IMR-90 (cell line): ENCODE data around the gene SLC6A3. TPM values are rescaled to one million over a fixed set of nuclear protein-coding genes. Genes with fewer than 3 reads are reported as not detected.

Experiments
- ATAC-seq: fragments of 200-7000 bp; cut with Tn5 transposase; 2 replicates; pipeline ENCODE4 v1.9.1; 2020; ENCODE audit warnings: low read depth, mild to moderate bottlenecking, moderate library complexity
- BruUV-seq: library from RNA; stranded (reverse); fragments of 400-500 nt; replicated peaks from 2 replicates; lab custom pipeline; 2021; lab: Mats Ljungman, UMichigan
- CTCF ChIA-PET: fragments of 300-600 bp; formaldehyde crosslinking; extraction: SDS; loops from one replicate; lab custom pipeline; 2021; ENCODE audit warnings: antibody characterized with exemption; lab: Yijun Ruan, JAX
- POLR2A ChIA-PET: fragments of 300-600 bp; sonication (Branson Sonifier 250); formaldehyde crosslinking; loops from one replicate; lab custom pipeline; 2022; ENCODE audit warnings: antibody characterized with exemption; ENCODE audit not compliant: unreplicated experiment; lab: Charles Lee
- DNase-seq: peaks from one replicate; pipeline ENCODE4 v3.0.0; 2013
- H2AFZ ChIP-seq: replicated peaks from 2 replicates; pipeline ENCODE3; 2013; ENCODE audit warnings: low read length, mild to moderate bottlenecking; ENCODE audit not compliant: poor library complexity
- H2AK5ac ChIP-seq: 2 replicates; pipeline ENCODE4 v1.6.1; 2013; ENCODE audit warnings: low read depth, low read length, inconsistent platforms
- H2AK9ac ChIP-seq: replicated peaks from 2 replicates; pipeline ENCODE3; 2013; ENCODE audit warnings: mild to moderate bottlenecking, low read depth, low read length, moderate library complexity; ENCODE audit not compliant: poor library complexity
- H2BK120ac ChIP-seq: 2 replicates; pipeline ENCODE4 v1.6.1; 2013; ENCODE audit warnings: low read depth, low read length, inconsistent platforms
- H2BK15ac ChIP-seq: 3 replicates; pipeline ENCODE4 v1.6.1; 2013; ENCODE audit warnings: low read depth, low read length, inconsistent platforms
- H2BK20ac ChIP-seq: 2 replicates; pipeline ENCODE4 v1.6.1; 2013; ENCODE audit warnings: low read depth, mild to moderate bottlenecking, inconsistent platforms, low read length, moderate library complexity
- H2BK5ac ChIP-seq: 2 replicates; pipeline ENCODE4 v1.6.1; 2013; ENCODE audit warnings: mild to moderate bottlenecking, low read depth, low read length, inconsistent platforms; ENCODE audit not compliant: poor library complexity, severe bottlenecking
- H3K14ac ChIP-seq: replicated peaks from 2 replicates; pipeline ENCODE4 v1.6.1; 2013; ENCODE audit warnings: low read depth, low read length, inconsistent platforms
- H3K18ac ChIP-seq: 2 replicates; pipeline ENCODE4 v1.6.1; 2013; ENCODE audit warnings: low read depth, low read length, control low read depth
- H3K23ac ChIP-seq: 2 replicates; pipeline ENCODE4 v1.6.1; 2013; ENCODE audit warnings: low read depth, low read length, inconsistent platforms
- H3K27ac ChIP-seq: 2 replicates; pipeline ENCODE4 v1.5.1; 2013; ENCODE audit warnings: mild to moderate bottlenecking, control low read depth, low read length; ENCODE audit not compliant: insufficient read depth
- H3K27me3 ChIP-seq: 2 replicates; pipeline ENCODE4 v1.6.1; 2013; ENCODE audit warnings: low read length; ENCODE audit not compliant: control insufficient read depth, insufficient read depth
- H3K36me3 ChIP-seq: 2 replicates; pipeline ENCODE4 v1.6.1; 2013; ENCODE audit warnings: low read length, mixed read lengths; ENCODE audit not compliant: control insufficient read depth, insufficient read depth
- H3K4ac ChIP-seq: 2 replicates; pipeline ENCODE4 v1.6.1; 2013; ENCODE audit warnings: low read depth, low read length, inconsistent platforms
- H3K4me1 ChIP-seq: 2 replicates; pipeline ENCODE4 v1.6.1; 2013; ENCODE audit warnings: low read length, mixed read lengths; ENCODE audit not compliant: control insufficient read depth, insufficient read depth
- H3K4me2 ChIP-seq: 2 replicates; pipeline ENCODE4 v1.6.1; 2013; ENCODE audit warnings: low read depth, mild to moderate bottlenecking, control low read depth, low read length, moderate library complexity
- H3K4me3 ChIP-seq: 2 replicates; pipeline ENCODE4 v1.5.1; 2013; ENCODE audit warnings: low read depth, mild to moderate bottlenecking, control low read depth, low read length, moderate library complexity; ENCODE audit not compliant: insufficient read depth
- H3K56ac ChIP-seq: 2 replicates; pipeline ENCODE4 v1.6.1; 2013; ENCODE audit warnings: low read length, inconsistent platforms; ENCODE audit not compliant: insufficient read depth; ENCODE audit errors: extremely low read depth
- H3K79me1 ChIP-seq, 2 experiments: 2 replicates each; pipeline ENCODE4 v1.6.1; 2013; ENCODE audit warnings: low read length in 2 of 2, inconsistent platforms in 1 of 2, low read depth in 1 of 2
- H3K9ac ChIP-seq: 2 replicates; pipeline ENCODE4 v1.6.1; 2013; ENCODE audit warnings: low read depth, low read length, control low read depth
- H3K9me1 ChIP-seq: 2 replicates; pipeline ENCODE4 v1.6.1; 2013; ENCODE audit warnings: low read length, inconsistent platforms; ENCODE audit not compliant: insufficient read depth
- H3K9me3 ChIP-seq: 2 replicates; pipeline ENCODE4 v1.6.1; 2013; ENCODE audit warnings: low read length; ENCODE audit not compliant: control insufficient read depth, insufficient read depth
- H4K20me1 ChIP-seq: 2 replicates; pipeline ENCODE4 v1.6.1; 2013; ENCODE audit warnings: low read length, inconsistent platforms; ENCODE audit not compliant: insufficient read depth
- H4K5ac ChIP-seq: 2 replicates; pipeline ENCODE4 v1.6.1; 2013; ENCODE audit warnings: mild to moderate bottlenecking, low read depth, low read length, control low read depth
- H4K8ac ChIP-seq, 2 experiments: 2 replicates each; pipeline ENCODE4 v1.6.1; 2013; ENCODE audit warnings: low read depth in 2 of 2, low read length in 2 of 2, control low read depth in 1 of 2, inconsistent platforms in 1 of 2
- H4K91ac ChIP-seq: 2 replicates; pipeline ENCODE4 v1.6.1; 2013; ENCODE audit warnings: low read depth, low read length, inconsistent platforms; ENCODE audit not compliant: insufficient read depth
- BHLHE40 ChIP-seq: fragments of 150-350 bp; IDR thresholded peaks from 2 replicates; pipeline ENCODE4 v1.6.1; 2016; ENCODE audit warnings: mild to moderate bottlenecking, low read depth, low read length
- CEBPB ChIP-seq: IDR thresholded peaks from 2 replicates; pipeline ENCODE4 v1.6.1; 2012; ENCODE audit warnings: low read depth, low read length, improper control_type of control experiment
- CHD1 ChIP-seq: IDR thresholded peaks from 2 replicates; pipeline ENCODE4 v1.6.1; 2012; ENCODE audit warnings: low read depth, low read length, improper control_type of control experiment
- ELK1 ChIP-seq: fragments of 150-350 bp; IDR thresholded peaks from 2 replicates; pipeline ENCODE4 v1.6.1; 2016; ENCODE audit warnings: low read depth, mild to moderate bottlenecking, low read length, moderate library complexity, borderline replicate concordance
- FOS ChIP-seq: fragments of 150-350 bp; IDR thresholded peaks from 2 replicates; pipeline ENCODE4 v1.6.1; 2016; ENCODE audit warnings: low read depth, low read length
- MAFK ChIP-seq: IDR thresholded peaks from 2 replicates; pipeline ENCODE4 v1.6.1; 2012; ENCODE audit warnings: low read depth, low read length, improper control_type of control experiment
- MAZ ChIP-seq: IDR thresholded peaks from 2 replicates; pipeline ENCODE4 v1.6.1; 2012; ENCODE audit warnings: low read depth, mild to moderate bottlenecking, low read length, improper control_type of control experiment, moderate library complexity, borderline replicate concordance
- MXI1 ChIP-seq: IDR thresholded peaks from 2 replicates; pipeline ENCODE4 v1.6.1; 2012; ENCODE audit warnings: low read depth, mild to moderate bottlenecking, low read length, moderate library complexity, borderline replicate concordance
- NFE2L2 ChIP-seq: fragments of 150-350 bp; IDR thresholded peaks from 2 replicates; pipeline ENCODE4 v1.6.1; 2016; ENCODE audit warnings: low read depth, mild to moderate bottlenecking, low read length
- POLR2A ChIP-seq: IDR thresholded peaks from 2 replicates; pipeline ENCODE4 v1.6.1; 2012; ENCODE audit warnings: mild to moderate bottlenecking, low read depth, low read length
- RAD21 ChIP-seq: IDR thresholded peaks from 2 replicates; pipeline ENCODE4 v1.6.1; 2012; ENCODE audit warnings: low read length, improper control_type of control experiment
- RCOR1 ChIP-seq: IDR thresholded peaks from 2 replicates; pipeline ENCODE4 v1.6.1; 2012; ENCODE audit warnings: mild to moderate bottlenecking, low read length, improper control_type of control experiment; ENCODE audit not compliant: insufficient replicate concordance
- RFX5 ChIP-seq: IDR thresholded peaks from 2 replicates; pipeline ENCODE4 v1.8.0; 2012; ENCODE audit warnings: low read depth, mild to moderate bottlenecking, low read length, moderate library complexity
- SMC3 ChIP-seq: fragments of 150-350 bp; IDR thresholded peaks from 2 replicates; pipeline ENCODE4 v1.6.1; 2016; ENCODE audit warnings: low read depth, mild to moderate bottlenecking, antibody characterized with exemption, low read length, moderate library complexity
- WGBS, 2 experiments: methylation state at CpG; one replicate each; pipeline versions ENCODE4 v1.1.5 to v1.1.7; 2013; ENCODE audit warnings: missing lambda C conversion rate in 2 of 2; ENCODE audit not compliant: insufficient read length in 1 of 2; ENCODE audit errors: extremely low coverage in 2 of 2; 5-methylcytosine and 5-hydroxymethylcytosine counted together
- dilution Hi-C: fragments of 300-500 bp; cut with HindIII; formaldehyde crosslinking; loops from one replicate; pipeline ENCODE4 v1.14.3; 2018; ENCODE audit warnings: low sequenced_read_pairs; ENCODE audit not compliant: unreplicated experiment
- in situ Hi-C: fragments of 300-500 bp; cut with MboI; formaldehyde crosslinking; loops from 3 replicates; pipeline ENCODE4 v1.14.3; 2019; ENCODE audit warnings: low sequenced_read_pairs, inconsistent platforms, mixed read lengths
- intact Hi-C: fragments of 100-400 bp; cut with micrococcal nuclease; formaldehyde crosslinking; loops from 2 replicates; pipeline ENCODE4 v1.10.0; 2022
- polyA plus RNA-seq, 3 experiments: library from polyadenylated mRNA; depleted of rRNA; stranded (reverse); fragments of >200 nt; gene quantifications; 2 replicates each; pipeline ENCODE4 v1.2.3, GENCODE V29; 2012; ENCODE audit warnings: low replicate concordance in 1 of 3
- total RNA-seq: library from RNA; depleted of rRNA; stranded (reverse); fragments of >200 nt; gene quantifications from 2 replicates; pipeline ENCODE4 v1.2.3, GENCODE V29; 2012
- TF ChIP-seq, protein P1 (sequence below): conservative IDR thresholded peaks from 2 replicates; pipeline ENCODE4 v1.5.1; 2012; ENCODE audit warnings: mild to moderate bottlenecking, low read depth, low read length, improper control_type of control experiment
- TF ChIP-seq, protein P2 (sequence below): fragments of 150-350 bp; IDR thresholded peaks from 2 replicates; pipeline ENCODE4 v1.6.1; 2017; ENCODE audit warnings: mild to moderate bottlenecking, antibody characterized with exemption, low read length, low read depth

SLC6A3 gene
- total and polyA plus RNA-seq, 2 of the 4 experiments (the other 2 are of a cell fraction): not detected

GRCh38 chr5:1414311-1415058 lies 30.8 kb downstream of the SLC6A3 start:
- Histone ChIP-seq H2AK5ac (no peak overlapping the region), H4K5ac (no peak overlapping the region), H2BK20ac (no peak overlapping the region), H3K18ac (no peak overlapping the region), H3K4me1 (no peaks in the 10 kb centered on the region), H3K4ac (no peak overlapping the region), H4K8ac (no peak overlapping the region), H2AK9ac (no peak overlapping the region), H3K36me3 (no peaks in the 10 kb centered on the region), H2AFZ (no peak overlapping the region), H2BK120ac (no peak overlapping the region), H3K27me3 (peaks cover 13% of the 10 kb centered on the region; the same call in 1 of the 2 replicates), H3K56ac (no peak overlapping the region), H3K79me1 (no peaks in the 10 kb centered on the region), H3K9ac (no peak overlapping the region), H4K20me1 (no peaks in the 10 kb centered on the region), H3K9me1 (no peaks in the 10 kb centered on the region), H3K4me3 (no peak overlapping the region), H2BK15ac (no peak overlapping the region), H2BK5ac (no peak overlapping the region), H3K27ac (no peak overlapping the region), H3K4me2 (no peak overlapping the region), H3K9me3 (no peaks in the 10 kb centered on the region), H3K14ac (no peak overlapping the region), H4K91ac (no peak overlapping the region), H3K23ac (no peak overlapping the region)
- dilution Hi-C loops: no loop called here
- TF ChIP-seq NFE2L2 (no peak), RAD21 (no peak), MAFK (no peak), SMC3 (no peak), CEBPB (no peak), RFX5 (no peak), BHLHE40 (no peak), RCOR1 (no peak), MXI1 (no peak), CHD1 (no peak), ELK1 (no peak), FOS (no peak), MAZ (no peak), POLR2A (no peak)
- TF ChIP-seq, protein P1, sequence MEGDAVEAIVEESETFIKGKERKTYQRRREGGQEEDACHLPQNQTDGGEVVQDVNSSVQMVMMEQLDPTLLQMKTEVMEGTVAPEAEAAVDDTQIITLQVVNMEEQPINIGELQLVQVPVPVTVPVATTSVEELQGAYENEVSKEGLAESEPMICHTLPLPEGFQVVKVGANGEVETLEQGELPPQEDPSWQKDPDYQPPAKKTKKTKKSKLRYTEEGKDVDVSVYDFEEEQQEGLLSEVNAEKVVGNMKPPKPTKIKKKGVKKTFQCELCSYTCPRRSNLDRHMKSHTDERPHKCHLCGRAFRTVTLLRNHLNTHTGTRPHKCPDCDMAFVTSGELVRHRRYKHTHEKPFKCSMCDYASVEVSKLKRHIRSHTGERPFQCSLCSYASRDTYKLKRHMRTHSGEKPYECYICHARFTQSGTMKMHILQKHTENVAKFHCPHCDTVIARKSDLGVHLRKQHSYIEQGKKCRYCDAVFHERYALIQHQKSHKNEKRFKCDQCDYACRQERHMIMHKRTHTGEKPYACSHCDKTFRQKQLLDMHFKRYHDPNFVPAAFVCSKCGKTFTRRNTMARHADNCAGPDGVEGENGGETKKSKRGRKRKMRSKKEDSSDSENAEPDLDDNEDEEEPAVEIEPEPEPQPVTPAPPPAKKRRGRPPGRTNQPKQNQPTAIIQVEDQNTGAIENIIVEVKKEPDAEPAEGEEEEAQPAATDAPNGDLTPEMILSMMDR: no peak
- TF ChIP-seq, protein P2, sequence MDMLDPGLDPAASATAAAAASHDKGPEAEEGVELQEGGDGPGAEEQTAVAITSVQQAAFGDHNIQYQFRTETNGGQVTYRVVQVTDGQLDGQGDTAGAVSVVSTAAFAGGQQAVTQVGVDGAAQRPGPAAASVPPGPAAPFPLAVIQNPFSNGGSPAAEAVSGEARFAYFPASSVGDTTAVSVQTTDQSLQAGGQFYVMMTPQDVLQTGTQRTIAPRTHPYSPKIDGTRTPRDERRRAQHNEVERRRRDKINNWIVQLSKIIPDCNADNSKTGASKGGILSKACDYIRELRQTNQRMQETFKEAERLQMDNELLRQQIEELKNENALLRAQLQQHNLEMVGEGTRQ: no peak
- intact Hi-C loops: no loop called here
- WGBS, 2 experiments: 55% methylated on average over 7 of the region's 27 CpGs; no CpG with 5 or more reads in 1 of the 2 experiments
- in situ Hi-C loops: no loop called here
- CTCF ChIA-PET: no interaction called here
- POLR2A ChIA-PET: no interaction called here
- no TSS peak for BruUV-seq
- no peak for DNase-seq
- ATAC-seq: no peak
